Measurements from ENCODE around the gene KIFBP.
"Not testable (repeated sequence)": the region's sequence is repeated elsewhere in the genome, so short reads cannot be mapped to it uniquely, and the experiment has no call there.

KIFBP gene

GRCh38 chr10:69004821-69005220 is 16.2 kb downstream of the KIFBP start:
- no peak for DNase-seq (ENCODE audit: low read depth in 2 of 3, low spot score in 2 of 3)

GRCh38 chr10:69005704-69006485 is 17.3 kb downstream of the KIFBP start:
- DNase-seq (ENCODE audit: low read depth in 2 of 3, low spot score in 2 of 3) = no peak

GRCh38 chr10:69007260-69007659 is 18.7 kb downstream of the KIFBP start:
- DNase-seq (ENCODE audit: low read depth in 2 of 3, low spot score in 2 of 3) = no peak

- DNase-seq (ENCODE audit: low read depth in 2 of 3, low spot score in 2 of 3) = no peak
These were observed 20.8 kb downstream of the KIFBP start for GRCh38 chr10:69009360-69009759.

GRCh38 chr10:69010151-69010640 is 21.6 kb downstream of the KIFBP start:
- no peak for DNase-seq (ENCODE audit: low read depth in 2 of 3, low spot score in 2 of 3)

- DNase-seq (ENCODE audit: low read depth in 2 of 3, low spot score in 2 of 3) = not testable (repeated sequence)
These were observed 24.2 kb downstream of the KIFBP start for GRCh38 chr10:69012778-69013177.

- DNase-seq (ENCODE audit: low read depth in 2 of 3, low spot score in 2 of 3) = no peak
These were observed 25.6 kb downstream of the KIFBP start for GRCh38 chr10:69014171-69014570.

- DNase-seq (ENCODE audit: low read depth in 2 of 3, low spot score in 2 of 3) = no peak
These were observed 30.0 kb downstream of the KIFBP start for GRCh38 chr10:69018613-69019012.

- DNase-seq (ENCODE audit: low read depth in 2 of 3, low spot score in 2 of 3) = no peak
These were observed 34.0 kb downstream of the KIFBP start for GRCh38 chr10:69022611-69023010.

- no peak for DNase-seq (ENCODE audit: low read depth in 2 of 3, low spot score in 2 of 3)
These were observed 36.8 kb downstream of the KIFBP start for GRCh38 chr10:69025370-69025896.

- no peak for DNase-seq (ENCODE audit: low read depth in 2 of 3, low spot score in 2 of 3)
These were observed 44.7 kb downstream of the KIFBP start for GRCh38 chr10:69033256-69033655.

GRCh38 chr10:69037489-69037888 is 48.9 kb downstream of the KIFBP start:
- no peak for DNase-seq (ENCODE audit: low read depth in 2 of 3, low spot score in 2 of 3)

- DNase-seq (ENCODE audit: low read depth in 2 of 3, low spot score in 2 of 3) = not testable (repeated sequence)
These were observed 52.3 kb downstream of the KIFBP start for GRCh38 chr10:69040904-69041303.

- no peak for DNase-seq (ENCODE audit: low read depth in 2 of 3, low spot score in 2 of 3)
These were observed 53.8 kb downstream of the KIFBP start for GRCh38 chr10:69042417-69042816.

- no peak for DNase-seq (ENCODE audit: low read depth in 2 of 3, low spot score in 2 of 3)
These were observed 54.2 kb downstream of the KIFBP start for GRCh38 chr10:69042838-69043237.

GRCh38 chr10:69043931-69044531 is 55.4 kb downstream of the KIFBP start:
- no peak for DNase-seq (ENCODE audit: low read depth in 2 of 3, low spot score in 2 of 3)

- no peak for DNase-seq (ENCODE audit: low read depth in 2 of 3, low spot score in 2 of 3)
These were observed 55.9 kb downstream of the KIFBP start for GRCh38 chr10:69044546-69044945.

- DNase-seq (ENCODE audit: low read depth in 2 of 3, low spot score in 2 of 3) = no peak
These were observed 57.1 kb downstream of the KIFBP start for GRCh38 chr10:69045441-69046300.

GRCh38 chr10:69047111-69047832 is 58.7 kb downstream of the KIFBP start:
- no peak for DNase-seq (ENCODE audit: low read depth in 2 of 3, low spot score in 2 of 3)

GRCh38 chr10:69048103-69048502 is 59.5 kb downstream of the KIFBP start:
- no peak for DNase-seq (ENCODE audit: low read depth in 2 of 3, low spot score in 2 of 3)

GRCh38 chr10:69049566-69049961 is 61.0 kb downstream of the KIFBP start:
- DNase-seq (ENCODE audit: low read depth in 2 of 3, low spot score in 2 of 3) = no peak

Data from activated CD8-positive, alpha-beta memory T cell treated with anti-CD3 and anti-CD28 coated beads for 48 hours (primary cell).